Epidermal melanocyte (primary cell): ENCODE measurements around the gene SYTL1.

Experiments used
- DNase-seq: peaks from one replicate; pipeline ENCODE4 v3.0.0; 2011; ENCODE audit warnings: low spot score; ENCODE audit not compliant: insufficient read length

SYTL1 gene

DNA sequence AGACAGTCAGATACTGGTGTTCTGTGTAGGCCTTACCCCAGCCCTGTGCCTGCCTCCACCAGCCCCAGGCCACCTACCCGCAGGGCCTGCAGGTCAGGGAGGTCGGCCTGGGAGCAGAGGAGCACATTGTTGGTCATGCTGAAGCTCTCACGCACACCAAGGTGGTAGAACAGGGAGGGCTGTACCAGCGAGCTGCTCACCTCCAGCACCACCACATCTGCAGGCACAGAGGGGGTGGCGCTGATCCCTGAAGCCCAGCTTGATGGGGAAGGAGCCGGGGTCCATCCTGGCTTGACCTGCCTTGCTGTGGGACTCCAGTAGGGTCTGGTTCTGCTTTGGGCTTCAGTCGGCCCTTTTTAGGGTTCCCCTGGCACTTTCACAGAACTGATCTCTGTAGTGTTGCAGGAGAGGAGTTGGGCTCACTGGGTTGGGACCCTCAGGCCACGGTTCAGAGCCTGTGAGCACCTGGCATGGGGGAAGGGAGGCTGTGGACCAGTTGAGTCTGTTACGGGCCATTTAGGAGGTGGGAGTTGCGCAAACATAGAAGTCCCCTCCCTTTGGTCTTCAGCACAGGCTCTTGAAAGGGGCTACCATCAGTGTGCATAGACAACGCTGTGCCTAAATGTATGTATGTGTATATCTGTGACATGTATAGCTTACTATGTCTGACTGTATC lies 23.0 kb downstream of the SYTL1 start:
- no peak for DNase-seq

DNA sequence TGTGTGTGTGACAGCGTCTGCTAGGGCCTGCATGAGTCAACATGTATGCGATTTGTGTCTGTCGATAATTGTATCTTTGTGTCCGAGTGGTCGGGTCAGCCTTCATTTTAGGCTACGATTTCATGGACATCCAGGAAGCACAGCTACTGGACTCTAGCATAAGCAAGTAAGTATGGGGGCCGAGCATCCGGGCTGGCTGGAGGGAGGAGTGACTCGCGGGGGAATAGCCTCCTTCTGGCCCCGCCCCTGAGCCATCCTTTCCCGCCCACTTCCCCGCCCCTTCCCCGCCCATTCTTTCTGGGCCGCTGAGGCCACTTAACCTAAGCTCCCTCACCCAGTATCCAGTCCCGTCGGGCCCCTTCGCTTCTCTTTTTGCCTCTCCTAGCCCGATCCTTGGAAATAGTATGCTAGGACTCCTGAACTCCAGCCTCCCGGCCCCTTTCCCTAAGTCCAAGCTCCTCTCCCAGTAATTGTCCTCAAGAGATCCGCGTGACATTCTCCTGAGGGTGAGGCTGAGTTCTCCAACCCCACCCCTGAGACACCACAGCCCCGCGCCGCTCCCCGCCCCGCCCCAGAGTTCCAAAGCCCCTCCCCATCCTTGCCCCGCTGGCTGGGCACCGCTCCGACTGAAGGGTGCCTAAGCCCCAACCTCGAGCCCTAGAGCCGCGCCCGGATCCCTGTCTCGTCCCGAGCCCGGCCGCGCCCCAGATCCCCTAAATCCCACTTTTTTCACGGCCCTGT lies 23.7 kb downstream of the SYTL1 start:
- DNase-seq = peak; percentile 93

DNA sequence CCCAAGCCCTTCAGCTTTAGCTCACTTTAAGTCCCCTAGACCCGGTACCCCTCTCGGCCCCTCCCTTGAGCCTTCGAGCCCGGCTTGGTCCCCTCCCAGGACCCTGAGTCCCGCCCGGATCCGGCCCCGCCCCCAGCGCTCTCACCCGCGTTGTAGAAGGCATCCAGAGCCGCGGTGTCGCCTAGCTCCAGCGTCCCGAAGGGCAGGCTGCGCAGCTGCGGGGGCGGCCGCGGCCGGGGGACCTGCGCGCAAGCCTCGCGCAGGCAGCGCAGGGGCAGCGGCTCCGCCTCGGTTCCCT lies 24.2 kb downstream of the SYTL1 start:
- peak; percentile 75 for DNase-seq

DNA sequence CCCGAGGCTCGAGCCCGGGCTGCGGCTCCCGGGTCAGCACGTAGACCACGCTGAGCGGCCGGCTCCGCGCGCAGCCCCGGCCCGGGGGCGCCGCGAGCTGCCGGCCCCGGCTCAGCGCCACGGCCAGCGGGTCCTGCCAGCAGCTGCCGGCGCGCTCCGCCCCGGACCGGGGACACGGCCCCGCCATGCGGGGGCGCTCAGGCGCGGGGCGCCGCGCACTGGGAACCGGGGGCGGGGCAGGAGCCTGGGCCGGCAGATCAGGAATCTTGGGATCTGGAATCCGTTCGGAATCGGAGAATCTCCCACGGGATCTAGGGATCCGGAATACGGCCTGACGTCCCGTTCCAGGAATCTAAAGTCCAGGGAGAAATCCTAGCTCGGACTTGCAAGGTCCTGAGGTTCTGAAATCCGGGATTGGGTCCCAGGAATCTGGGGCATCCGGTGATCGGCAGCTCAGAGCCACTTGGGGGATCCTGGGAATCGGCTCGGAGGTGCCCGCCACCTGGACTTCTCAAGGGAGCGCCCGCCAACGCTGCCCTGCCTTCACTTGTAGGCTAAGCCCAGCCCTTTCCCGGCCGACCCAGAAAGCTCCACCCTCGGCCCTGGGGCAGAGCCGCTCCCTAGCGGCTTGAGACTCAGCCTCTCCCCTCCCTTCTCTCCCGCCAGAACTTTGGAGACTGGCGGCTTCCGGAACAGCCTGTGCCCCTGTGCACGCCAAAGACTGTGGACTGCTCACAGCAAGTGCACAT lies 24.8 kb downstream of the SYTL1 start, which contains the start of gene MAP3K6:
Gene MAP3K6, minus strand, starts transcription at position 551 of the 749 bp plus-strand sequence. Its CDS starts 364 bp downstream, at position 187.
- peak; percentile 90 for DNase-seq

DNA sequence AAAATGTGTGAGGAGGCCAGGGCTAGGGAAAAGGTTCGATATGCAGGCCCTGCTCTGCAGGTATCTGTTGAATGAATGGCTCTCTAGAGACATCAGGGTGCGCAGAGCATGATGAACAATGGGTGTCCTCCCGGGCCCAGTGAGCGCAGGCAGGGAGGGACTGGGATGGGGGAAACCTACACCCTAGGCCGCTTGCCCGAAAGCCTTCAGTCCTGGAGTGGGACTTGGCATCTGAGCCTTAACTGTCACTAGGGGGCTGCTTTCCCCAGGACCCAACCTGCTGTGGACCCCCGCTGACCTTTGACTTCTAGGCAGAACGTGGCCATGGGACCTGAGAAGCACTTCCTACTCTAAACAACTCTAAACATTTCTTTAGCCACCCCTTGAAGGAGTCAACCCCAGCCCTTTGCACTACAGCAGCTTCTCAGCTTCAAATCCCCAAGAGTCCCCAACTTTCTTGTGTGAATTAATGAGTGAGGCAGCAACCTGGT lies 25.4 kb downstream of the SYTL1 start:
- no peak for DNase-seq

DNA sequence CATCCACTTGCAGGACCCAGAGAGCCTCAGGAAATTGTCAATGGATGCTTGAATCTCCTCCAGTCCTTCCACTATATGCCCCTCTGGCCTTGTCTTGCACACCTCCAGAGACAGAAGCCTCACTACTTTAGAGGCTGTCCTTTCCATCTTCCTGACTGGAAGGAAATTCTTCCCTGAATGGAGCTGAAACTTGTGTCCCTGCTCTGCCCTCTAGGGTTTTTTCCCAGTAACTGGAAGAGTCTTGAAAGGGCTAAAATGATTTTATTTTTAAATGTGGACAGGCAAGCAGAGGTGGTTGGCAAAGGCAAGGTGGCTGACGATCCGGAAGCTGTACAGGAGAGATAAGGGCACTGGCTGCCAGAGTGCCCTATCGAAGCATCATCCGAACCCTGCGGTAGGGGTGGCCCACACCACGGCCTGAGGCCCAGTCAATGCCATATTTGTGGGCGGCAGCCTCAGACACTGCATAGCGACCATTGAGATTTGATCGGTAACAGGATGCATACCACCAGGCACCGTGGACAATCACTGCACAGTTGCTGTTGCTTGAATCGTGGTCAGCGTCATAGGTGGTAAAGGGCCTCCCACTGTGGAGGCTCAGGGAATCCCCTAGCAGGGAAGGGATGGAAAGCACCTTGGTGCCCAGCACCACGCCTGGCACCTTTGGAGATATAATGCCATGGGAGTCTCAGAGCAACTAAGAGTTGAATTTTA lies 27.2 kb downstream of the SYTL1 start:
- no peak for DNase-seq

DNA sequence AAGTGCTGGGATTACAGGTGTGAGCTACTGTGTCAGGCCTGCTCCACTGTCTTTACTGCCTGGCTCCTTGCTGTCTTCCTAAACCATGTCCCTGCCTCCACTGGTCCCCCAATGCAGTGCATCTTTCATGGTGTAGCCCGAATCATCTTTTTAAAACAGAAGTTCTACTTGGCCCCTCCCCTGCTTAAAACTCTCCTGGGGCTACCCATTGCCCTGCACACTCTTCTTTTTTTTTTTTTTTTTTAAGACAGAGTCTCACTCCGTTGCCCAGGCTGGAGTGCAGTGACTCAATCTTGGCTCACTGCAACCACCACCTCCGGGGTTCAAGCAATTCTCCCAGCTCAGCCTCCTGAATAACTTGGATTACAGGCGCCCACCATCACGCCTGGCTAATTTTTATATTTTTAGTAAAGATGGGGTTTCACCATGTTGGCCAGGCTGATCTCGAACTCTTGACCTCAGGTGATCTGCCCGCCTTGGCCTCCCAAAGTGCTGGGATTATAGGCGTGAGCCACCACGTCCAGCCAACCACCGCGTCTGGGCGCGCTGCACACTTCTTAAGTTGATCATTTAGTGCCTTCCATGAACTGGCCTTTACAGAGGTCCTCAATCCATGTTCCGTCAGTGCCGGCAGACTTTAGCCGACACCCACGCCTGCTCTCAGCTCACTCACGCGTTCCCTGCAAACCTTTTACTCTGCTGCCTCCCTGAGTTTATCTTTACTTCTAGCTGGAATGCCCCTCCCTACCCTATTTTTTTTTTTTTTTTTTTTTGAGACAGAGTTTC lies 30.4 kb downstream of the SYTL1 start:
- no peak for DNase-seq

DNA sequence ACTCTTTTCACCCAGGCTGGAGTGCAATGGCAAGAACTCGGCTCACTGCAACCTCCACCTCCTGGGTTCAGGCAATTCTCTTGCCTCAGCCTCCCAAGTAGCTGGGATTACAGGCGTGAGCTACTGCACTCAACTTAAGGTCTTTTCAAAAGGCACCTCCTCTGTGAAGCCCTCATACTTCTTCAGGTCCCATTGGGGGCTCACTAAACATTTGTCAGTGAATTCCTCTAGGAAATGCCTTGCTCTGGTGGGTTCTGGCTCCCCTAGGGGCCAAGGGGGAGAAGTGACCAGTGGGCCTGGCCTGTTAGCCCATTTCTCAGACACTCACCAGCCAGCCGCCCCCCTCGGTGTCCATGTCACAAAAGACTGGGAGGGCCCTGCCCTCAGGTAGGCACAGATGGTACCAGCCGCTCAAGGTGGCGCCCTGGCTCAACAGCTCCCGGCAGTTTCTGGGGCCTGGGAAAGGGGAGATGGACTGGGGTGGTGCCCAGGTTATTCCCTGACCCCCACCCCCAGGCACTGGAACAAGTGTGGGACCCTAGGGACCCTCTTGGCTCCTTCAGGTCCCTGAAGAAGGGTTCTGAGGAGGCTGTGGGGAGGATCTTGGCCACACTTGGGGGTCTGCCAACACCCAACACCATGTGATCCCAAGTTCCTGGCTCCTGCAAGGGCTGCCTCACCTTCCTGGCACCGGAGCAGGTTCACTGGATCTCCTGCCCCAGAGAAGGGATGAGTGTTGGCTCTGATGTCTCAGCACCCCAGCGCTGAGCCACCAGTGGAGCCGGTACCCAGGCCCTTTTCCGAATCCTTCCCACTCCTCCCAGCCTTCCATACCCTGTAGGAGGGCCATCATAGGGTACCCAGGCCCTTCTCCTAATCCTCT lies 31.2 kb downstream of the SYTL1 start:
- no peak for DNase-seq

DNA sequence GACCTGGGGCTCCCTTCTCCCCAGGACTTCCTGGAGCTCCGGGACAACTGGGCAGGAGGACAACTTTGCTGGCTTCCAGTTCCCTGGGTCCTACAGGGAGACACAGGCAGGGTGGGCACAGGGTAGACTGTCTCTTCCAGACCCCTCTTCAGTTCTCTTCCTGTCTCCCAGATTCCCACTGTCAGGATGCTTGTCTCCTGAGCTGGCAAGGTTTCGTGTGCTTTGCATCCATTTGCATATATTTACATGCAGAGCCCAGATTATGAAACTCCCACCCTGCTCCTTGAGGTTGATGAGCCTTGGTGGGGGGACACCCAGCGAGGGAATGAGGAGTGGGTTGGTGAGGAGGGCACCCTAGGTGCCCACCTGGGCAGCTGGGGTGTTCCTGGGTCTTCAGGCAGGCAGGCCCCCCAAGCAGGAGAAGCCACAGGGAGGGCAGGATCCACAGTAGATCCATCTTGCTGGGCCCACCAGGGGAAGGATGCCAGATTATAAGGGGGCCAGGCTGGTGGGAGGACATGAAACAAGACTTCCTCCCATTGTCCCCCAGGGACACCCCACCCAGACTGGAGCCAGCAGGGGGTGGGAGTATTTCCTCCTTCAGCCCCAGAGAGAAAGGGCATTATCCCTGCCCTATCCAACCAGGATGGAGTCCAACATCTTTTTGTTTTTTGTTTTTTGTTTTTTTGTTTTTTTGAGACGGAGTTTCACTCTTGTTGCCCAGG lies 32.7 kb downstream of the SYTL1 start, which contains the start of gene FCN3:
Gene FCN3, minus strand, starts transcription at position 463 of the 725 bp plus-strand sequence. Its CDS starts 6 bp downstream, at position 457.
- no peak for DNase-seq

DNA sequence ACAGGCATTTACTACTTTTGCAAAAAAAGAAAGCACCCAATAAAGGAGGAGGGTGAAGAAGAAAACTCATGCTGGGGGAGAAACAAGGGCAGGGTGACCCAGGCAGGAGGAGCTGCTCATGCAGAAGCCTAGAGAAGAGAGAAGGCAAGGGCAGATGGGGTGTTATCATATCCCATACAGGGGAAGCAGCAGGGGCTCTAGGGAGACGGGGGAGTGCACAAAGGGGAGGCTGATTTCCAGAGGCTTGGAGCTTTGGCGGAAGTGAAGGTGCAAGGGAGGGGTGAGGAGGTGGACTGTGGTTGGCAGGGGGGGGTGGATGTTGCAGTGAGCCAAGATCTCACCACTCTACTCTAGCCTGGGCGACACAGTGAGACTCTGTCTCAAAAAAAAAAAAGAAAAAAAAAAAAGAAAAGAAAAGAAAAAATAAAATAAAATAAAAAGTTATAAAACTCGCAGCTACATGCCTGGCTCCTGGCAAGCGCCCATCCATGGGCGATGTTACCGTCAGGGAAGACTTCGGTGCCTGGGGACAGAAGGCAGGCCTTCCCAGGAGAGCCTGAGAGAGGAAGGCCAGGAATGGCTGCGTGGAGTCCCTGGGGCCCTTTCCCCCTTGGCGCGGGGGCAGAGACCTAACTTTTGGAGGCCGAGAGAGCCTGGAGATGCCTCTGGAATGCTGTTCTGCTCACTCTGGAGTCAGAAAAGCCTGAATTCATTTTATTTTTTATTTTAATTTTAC lies 36.1 kb downstream of the SYTL1 start:
- DNase-seq = no peak

DNA sequence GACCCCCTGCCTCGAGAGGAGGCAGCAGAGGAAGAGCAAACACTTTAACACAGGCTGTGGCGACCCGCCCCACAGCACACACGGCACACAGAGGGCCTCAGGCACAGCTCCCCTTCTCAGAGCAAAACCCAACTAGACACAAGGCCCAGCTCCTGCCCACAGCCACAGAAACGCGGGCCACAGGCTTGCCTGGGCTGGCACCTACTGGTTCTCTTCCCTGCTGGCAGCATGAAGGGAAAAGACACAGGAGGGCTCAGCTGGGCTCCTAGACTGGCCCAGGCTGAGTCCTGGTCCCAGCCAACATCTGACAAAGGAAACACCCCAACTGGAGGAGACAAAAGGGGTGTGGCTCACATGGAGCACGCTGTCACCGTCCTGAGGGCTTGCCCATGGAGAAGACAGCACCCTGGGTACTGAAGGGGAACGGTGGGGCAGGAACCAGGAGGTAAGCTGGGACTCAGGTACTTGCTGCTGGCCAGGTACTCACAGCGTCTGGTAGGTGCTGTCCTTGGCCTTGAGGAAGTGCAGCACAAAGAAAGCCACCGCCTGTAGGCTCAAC lies 37.8 kb downstream of the SYTL1 start:
- DNase-seq = no peak

DNA sequence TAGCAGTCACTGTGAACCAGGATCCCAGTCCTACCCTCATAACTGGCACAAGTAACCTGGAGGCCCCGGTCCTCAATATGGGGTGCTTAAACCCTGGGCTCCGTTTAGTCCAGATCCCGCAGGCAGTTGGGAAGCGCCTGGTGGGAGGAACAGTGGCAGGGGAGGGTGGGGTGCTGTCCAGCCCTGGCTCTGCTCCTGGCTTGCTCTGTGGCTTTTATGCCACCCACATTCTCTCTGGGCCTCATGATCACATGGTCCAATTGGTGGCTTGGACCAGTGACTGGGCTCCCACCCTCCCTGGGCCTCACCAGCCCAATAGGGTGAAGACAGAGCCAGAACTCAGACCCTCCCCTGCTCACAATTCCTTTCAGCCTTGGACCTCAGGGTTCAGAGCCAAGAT lies 38.4 kb downstream of the SYTL1 start:
- no peak for DNase-seq

DNA sequence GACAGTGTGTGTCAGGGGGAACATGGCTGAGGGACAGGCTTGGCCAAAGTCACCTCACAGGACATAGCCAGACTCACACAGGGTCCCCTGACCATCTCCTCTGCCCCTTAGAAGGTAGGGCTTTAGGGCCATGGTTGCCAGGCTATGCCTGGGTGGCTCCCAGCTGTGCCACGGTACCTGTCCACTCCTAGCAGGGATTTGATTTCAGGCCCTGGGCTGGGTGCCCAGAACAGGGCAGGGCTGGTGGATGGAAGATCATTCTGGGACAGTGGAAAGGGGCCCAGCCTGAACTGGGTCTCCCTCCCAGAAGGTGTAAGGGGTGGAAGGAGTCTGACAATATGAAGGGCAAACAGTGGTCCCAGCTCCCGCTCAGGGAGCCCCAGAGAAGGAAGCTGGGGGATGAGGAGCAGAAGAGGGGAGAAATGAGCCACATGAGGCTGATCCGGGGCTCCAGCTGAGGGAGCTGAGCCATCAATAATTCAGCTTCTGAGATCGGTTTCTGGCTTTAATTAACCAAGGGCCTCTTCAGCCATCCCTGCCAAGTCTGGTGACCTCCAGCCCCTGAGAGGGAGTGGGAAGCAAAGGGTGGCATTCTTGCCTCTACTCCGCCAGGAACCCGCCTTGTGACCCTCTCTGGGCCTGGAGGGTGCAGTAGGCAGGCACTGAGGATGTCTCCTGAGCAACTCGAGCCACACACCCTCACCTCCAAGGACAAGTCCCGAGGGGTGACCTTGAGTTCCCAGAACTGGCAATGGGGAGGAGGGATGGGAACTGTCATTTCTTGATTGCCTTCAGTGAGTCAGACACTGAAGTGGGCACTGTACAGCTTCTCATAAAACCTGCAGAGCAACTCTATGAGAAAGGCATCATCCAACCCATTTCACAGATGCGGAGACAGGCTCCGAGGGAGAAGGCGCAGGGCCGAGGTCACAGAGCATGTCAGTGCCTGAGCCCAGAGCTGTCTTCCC lies 39.2 kb downstream of the SYTL1 start:
- peak; percentile 55 for DNase-seq

DNA sequence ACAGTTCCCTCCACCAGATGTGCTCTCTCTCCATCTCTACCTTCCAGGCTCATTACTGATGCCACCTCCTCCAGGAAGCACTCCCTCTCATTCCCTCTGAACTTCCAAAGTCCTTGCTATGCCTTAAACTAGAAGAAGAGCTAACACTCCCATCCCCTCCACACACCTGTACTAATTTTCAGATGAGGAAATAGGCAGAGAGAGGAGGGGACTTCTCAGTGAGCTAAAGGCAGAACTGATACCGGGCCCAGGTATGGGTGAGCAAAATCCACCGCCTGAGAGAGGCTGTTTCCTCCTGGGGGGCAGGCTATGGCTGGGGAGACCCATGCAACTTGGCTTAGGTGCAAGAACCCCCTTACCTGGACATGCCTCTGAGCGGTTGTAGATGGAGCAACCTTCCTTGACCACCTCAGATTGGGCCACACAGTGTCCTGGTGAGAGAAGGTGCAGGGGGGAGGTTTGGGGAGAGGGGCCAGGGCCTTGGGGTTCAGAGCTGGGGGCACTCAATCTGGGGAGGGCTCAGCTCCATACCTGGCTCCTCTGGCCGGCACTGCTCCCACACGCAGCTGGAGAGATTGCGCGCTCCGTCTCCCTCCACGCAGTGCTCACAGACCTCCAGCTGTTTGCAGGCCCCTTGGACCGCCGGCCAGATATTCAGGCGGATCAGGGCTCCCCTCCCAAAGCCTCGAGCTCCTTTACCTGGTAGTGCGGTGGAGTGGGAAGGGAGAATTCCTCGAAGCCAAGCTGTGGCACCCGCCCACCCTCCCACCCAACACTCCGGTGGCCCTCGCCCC lies 40.3 kb downstream of the SYTL1 start:
- DNase-seq = no peak

DNA sequence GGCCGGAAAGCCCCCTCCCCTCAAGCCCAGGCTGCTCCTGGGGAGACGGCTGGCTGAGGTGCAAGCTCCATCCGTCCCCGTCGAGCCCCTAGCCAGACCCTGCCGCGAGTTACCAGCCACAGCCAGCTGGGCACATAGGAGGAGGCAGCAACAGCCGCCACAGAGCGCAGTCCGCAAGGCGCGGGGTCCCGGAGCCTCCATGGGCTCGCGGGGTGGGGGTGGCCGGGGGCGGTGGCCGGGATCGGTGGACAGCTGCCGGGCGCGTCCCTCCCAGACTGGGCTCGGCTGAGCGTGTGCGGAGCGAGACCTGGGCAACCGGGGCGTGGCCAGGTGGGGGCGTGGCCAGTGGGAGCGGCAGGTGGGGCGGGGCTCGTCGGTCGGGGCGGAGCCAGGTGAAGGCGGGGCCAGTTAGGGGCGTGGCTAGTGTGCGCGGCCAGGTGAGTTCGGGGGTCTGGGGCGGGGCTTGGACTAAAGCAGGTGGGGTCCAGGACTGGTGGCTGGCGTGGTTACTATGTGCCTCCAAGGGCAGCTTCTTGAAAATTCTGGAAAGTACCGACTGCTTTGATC lies 41.3 kb downstream of the SYTL1 start, which contains the start of gene CD164L2:
Gene CD164L2, minus strand, starts transcription at position 295 of the 567 bp plus-strand sequence. Its CDS starts 94 bp downstream, at position 201.
- DNase-seq = no peak
